GM21529 (cell line): ENCODE results near the gene DPP9.

ENCODE experiments used
- ATAC-seq: cut with Tn5 transposase; IDR thresholded peaks from one replicate; pipeline ENCODE4 v1.9.1; 2021; ENCODE audit not compliant: unreplicated experiment

The DPP9 gene

DNA sequence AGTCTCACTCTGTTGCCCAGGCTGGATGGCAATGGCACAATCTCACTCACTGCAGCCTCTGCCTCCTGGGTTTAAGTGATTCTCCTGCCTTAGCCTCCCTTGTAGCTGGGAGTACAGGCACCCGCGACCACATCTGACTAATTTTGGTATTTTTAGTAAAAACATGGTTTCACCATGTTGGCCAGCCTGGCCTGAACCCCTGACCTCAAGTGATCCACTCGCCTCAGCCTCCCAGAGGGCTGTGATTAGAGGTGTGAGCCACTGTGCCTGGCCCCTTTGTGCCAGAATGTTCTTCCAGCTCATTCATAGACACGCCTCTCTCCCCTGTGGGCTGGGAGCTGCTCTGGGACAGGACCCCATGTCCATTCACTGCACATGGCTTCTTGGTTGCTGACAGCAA is 62.6 kb downstream of the DPP9 start:
- ATAC-seq: no peak

DNA sequence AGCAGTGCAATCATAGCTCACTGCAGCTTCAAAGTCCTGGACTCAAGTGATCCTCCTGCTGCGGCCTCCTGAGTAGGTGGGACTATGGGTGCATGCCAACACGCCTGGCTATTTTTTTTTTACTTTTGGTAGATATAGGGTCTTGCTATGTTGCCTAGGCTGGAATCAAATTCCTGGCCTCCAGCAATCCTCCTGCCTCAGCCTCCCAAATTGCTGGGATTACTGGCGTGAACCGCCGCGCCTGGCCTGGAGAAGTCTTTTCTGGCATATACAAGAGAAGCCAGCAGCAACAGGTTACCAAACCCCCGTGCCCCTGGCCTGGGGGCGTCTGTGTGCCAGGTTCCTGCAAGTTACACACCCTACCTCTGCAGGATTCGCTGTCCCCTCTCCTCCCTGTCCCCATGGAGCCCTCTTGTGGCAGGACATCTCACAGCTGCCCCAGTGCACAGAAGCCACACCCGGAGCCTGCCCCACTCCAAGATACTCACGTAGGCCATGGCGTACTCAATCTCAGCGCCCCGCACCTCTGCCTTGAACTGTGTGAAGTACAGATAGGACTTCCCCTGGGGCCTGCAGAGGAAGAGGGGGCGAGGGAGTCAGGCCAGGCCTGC is 63.4 kb downstream of the DPP9 start:
- no peak for ATAC-seq

DNA sequence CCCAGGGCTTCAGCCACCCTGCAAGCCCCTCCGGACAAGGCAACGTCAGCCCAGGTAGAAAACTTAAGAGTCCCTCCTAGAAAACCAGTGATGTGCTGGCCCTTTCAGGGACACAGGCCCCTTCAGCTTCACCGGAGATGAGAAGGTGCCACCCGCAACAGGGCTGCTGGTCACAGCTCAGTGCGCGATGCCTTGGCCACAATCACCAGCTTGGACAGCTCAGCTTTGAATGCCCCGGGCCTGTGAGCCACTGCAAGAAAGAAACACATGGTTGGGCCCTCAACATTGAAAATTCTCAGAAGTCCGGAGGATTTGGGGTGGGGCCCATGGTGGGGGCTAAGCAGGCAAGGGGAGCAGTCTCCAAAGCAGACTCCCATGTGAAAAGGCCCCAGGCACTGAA is 65.8 kb downstream of the DPP9 start:
- ATAC-seq: no peak

DNA sequence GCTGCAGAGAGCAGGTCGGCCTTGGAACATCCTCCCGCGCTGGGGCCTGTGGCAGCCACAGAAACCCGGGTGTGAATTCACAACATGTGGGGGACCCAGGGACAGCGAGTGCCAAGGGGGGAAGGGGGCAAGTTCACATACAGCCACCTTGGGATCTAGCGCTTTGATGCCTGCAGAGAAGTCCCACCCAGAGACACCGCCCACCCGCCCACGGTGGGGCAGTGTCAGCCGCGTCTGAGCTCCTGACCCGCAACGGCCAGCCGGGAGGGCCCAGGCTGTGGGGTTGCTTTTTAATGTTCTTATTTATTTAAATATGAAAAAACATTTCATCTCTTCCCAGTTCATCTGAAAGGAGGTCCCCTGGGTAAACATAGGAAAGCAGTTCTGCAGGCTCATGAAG is 66.4 kb downstream of the DPP9 start:
- no peak for ATAC-seq

DNA sequence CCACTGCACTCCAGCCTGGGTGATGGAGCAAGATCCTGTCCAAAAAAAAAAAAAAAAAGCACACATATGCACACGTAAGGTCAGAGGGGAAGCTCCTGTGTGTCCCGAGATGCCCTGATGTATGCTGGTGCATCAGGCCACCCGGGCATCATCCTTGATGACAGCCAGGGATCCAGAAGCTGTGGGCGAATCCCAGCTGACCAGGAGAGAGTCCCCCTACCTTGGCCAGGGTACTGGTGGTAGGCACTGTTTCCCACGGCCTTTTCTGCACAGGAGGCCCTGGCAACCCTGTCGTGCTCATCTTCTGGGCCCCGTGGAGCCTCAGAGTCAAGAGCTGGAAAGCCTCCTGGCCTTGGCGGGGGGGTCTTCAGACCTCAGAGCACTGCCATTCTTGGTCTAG is 67.5 kb downstream of the DPP9 start:
- no peak for ATAC-seq

DNA sequence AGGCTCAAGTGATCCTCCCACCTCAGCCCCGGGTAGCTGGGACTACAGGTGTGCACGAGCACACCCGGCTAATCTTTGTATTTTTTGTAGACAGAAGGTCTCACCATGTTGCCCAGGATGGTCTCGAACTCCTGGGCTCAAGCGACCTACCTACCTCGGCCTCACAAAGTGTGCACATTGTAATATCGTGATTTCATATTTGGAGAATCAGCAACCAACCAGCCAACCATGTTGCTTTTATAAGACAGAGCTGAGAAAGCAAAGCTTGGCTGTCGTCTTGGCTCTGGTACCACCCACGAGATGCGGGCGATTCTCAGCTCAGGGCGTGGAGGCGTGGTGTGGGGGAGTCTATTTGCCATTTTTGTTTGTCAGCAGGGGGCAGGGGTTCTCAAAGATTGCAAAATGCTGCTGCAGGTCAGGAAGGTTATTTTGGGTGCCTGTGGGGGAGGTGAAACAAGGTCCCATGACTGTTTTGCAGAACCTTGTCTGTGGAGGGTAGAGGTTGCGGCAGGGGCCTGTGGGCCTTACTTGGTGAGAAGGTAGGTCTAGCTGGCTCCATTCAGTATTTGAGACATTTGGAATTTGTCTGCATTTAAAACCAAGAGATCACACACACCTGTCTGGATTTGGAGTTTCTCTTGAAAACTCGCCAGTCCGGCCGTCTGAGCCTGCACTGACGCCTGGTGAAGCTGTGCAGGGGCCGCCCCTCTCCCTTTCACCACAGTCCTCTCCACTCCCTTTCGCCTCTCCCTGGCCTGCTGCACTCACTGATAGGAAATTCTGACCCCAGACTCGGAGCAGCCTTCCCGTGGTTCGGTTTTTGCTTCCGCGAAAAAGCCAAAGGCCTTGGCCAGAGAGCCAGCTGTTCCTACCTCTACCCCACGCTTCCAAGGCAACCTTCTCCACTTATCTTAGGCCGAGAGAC is 68.9 kb downstream of the DPP9 start:
- ATAC-seq: no peak

DNA sequence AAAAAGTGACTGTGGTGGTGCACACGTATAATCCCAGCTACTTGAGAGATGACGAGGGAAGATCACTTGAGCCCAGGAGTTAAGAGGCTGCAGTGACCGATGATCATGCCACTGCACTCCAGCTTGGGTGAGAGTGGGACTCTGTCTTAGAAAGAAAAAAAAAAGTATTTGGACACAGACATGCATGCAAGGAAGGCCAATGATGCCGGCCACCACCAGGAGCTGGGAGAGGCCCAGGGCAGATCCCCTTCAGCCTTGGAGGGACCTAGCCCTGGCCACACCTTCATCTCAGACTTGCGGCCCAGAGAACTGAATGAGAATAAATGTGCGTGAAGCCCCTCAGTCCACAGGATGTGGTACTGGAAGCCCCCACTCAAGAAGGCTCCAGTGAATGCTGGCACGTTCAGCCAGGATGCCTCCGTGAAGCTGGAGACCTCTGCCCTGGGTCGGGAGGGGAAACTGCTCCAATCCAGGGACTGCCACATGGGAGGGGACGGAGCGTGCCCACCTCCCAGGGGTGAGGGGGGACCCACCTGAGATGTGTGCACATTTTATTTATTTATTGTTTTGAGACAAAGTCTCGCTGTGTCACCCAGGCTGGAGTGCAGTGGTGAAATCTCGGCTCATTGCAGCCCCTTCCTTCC is 69.7 kb downstream of the DPP9 start:
- ATAC-seq: no peak

DNA sequence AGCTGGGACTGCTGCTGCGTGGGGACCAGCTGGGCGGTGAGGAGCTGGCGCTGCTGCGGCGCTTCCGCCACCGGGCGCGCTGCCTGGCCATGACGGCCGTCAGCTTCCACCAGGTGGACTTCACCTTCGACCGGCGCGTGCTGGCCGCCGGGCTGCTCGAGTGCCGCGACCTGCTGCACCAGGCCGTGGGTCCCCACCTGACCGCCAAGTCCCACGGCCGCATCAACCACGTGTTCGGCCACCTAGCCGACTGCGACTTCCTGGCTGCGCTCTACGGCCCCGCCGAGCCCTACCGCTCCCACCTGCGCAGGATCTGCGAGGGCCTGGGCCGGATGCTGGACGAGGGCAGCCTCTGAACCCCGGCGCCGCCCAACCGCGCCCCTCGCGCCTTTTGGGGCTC is 71.6 kb downstream of the DPP9 start:
- ATAC-seq: no peak

DNA sequence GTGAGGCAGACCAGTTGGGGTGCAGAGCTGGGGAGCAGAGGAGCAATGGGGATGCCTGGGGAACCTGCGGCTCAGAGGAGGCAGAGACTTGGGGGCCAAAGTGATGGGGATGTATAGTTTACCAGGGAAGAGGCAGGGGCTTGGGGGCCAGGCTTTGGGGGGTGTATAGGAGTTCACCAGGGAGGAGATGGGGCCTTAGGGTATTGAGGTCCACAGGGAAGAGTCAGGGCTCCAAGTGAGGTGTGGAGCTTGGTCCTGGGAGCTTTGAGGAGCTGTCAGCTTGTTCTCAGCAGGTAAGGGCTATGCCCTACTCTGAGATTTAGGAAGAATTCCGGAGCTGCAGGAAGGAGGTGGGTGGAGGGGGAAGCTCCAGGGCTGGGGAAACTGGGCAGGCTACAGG is 73.5 kb downstream of the DPP9 start:
- ATAC-seq: no peak

DNA sequence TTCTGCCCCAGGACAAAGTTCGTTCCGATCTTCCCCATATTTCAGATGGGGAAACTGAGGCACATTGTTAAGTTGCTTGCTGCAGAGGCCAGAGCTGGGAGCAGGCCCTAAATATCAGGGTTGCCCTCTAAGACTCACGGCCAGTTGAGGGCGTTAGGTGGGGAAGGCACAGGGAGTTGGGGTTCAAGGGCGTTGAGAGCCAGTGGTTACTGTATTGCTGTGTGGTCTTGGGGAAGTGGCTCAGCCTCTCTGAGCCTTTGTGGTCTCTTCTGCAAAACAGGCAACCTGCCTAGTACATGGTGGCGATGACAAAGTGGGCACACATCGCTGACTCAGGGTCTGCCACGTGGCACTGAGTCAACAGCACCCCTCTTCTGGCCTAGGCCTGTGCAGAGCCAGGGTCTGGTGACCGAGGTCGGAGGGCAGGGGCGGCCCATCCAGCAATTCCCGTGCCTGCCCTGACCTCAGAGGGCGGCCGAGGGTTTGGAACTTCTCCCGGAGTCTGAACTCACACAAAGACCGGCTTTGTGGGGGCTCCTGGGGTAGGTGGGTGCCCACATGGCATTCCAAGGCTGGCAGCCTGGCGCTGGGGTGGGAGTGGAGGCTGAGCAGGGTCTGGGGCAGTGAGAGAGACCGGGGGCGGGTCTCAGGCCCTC is 74.1 kb downstream of the DPP9 start:
- ATAC-seq: no peak

DNA sequence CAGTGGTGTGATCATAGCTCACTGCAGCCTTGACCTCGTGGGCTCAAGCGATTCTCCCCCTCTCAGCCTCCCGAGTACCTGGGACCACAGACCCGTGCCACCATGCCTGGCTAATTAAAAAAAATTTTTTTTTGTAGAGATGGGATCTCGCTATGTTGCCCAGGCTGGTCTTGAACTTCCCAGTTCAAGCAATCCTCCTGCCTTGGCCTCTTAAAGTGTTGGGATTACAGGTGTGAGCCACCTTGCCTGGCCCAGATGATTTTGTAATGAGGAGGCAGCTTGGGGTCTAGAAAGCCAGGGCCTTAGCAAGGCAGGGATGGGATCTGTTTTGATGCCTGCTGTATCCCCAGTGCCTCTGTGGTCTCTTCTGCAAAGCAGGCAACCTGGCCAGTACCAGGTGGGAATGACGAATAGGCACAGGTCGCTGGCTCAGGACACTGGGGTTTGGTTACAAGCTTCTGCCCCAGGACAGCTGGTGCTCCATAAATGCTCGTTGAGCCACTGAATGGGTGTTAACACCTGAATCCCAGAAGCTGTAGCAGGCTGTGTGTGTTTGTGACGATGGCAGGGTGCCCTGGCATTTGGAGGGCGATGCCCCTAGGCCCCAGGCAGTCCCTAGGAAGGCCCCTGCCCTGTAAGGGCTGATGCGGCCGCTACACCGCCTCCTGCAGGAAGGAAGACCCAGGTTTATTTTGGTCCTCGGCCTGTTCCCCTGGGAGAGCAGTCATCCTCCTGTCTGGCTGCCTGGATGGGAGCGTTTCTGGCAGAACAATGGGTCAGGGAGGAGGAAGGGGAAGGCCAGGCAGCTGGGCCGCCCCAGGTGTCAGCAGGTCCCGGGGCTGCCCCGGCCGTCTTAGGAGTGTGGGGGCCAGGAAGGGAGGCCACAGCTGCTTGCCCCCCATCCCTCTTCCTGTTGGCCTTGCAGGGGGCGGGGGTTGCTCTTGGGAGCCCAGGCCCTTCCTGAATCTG is 75.7 kb downstream of the DPP9 start:
- no peak for ATAC-seq

DNA sequence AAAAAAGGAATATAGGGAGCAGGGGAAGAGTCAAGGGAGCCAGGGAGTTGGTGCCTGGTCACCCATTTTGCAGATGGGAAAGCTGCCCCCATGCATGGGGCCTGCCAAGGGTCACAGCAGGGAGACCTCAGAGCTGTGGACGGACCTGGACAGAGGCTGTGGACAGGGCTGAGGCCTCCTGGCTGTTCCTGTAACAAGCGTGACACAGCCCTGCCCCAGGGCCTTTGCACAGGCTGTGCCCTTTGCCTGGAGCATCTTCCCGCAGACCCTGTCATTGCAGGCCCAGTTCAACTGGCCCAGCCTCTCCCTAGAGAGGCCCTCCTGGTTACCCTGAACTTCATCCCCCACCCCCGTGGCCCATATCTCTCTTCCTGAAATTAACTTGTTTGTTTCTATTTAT is 77.9 kb downstream of the DPP9 start:
- ATAC-seq: no peak

DNA sequence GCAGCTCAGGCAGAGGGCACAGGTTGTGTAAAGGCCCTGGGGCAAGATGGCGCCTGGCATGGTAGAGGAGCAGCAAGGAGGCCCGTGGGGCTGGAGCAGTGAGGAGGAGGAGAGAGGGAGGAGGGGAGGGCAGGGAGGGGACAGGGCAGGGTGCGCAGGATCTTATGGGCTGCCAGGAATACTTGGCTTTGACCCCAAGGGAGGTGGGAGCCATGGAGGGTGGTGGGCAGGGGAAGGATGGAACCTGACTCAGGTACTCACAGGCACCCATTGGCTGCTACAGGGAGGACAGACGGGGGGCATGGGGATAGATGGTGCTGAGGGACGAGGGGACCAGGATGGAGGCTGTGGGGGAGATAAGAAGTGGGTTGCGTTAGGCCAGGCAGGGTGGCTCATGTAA is 81.0 kb downstream of the DPP9 start:
- ATAC-seq: no peak

DNA sequence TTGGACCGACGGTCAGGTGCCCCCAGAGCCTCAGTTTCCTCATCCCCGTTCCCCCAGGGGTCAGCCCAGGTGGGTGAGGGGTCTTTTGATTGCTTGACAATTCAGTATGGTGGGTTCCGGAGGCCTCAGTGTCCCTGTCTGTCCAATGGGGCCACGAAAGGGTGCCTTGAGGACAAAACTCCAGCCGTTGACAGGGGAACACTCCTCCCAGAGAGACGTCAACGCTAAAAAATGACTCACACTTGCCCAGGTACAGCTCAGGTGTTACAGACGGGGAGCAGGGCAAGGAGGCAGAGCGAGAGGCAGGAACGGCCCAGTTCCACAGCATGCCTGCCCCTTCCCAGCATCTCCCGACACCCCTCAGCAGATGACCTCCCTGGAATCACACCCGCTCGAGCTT is 82.5 kb downstream of the DPP9 start:
- ATAC-seq: no peak

DNA sequence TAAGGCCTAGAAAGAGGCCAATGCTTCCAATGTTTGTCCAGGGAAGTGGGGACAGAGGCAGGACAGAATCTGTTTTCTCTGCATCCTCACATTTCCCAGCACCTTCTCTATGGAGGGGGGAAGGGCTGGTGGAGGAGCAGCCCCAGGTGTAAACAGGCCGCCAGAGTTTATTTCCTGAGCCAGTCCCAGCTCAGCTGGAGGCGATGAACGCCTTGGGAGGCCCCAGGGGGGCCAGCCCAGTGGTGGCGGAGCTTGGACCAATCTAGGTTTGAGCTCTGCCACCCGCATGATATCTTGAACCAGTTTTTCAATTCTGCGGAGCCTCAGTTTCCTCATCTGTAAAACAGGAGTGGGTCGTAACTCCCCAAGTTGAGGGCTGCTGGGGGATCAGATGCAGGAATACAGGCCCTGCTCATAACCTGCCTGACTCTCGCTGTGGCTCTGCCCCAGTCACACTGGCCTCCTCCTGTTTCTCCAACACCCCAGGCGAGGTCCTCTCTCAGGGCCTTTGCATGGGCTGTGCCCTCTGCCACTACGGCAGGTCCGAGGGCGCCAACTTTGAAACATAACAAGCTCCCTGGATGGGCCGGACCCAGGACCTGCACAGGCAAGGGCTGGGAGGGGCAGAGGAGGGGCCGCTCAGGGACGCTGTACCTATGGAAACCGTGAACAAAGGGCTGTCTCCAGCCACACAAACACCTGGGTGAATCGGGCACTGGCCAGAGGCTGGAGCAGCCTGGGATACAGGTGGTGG is 83.2 kb downstream of the DPP9 start:
- ATAC-seq: no peak

DNA sequence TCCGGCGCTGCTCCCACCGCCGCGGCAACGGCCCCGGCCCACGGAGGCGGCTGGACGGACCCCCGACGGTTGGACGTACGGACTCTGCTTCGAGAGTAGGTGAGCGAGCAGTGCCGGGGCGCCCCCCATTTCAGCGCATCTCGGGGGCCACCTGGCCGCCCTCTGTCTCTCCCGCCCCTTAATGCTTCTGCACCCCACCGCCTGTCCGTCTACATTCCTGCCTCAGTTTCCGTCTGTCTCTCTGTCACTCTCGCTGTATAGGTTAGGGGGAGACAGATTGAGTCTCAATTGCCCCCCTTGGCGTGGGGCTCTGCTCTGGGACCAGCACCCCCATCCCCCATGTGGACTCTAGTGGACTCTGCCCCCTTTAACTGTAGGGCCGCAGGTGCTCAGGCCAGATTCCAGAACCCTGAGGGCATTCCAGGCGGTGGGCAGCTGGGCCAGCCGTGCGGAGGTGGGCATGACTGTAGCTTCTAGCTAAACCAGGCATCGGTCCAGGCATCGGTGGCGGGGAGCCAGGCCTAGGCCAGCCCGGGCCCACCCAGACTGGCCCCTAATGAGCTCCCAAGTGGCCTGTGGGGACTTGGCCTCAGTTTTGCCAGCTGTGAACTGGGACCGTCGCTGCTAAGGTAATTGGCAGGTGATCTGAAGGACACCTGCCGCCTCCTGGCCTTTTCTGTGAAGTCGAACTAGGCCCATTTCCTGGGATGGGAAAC is 84.0 kb downstream of the DPP9 start:
- no peak for ATAC-seq

DNA sequence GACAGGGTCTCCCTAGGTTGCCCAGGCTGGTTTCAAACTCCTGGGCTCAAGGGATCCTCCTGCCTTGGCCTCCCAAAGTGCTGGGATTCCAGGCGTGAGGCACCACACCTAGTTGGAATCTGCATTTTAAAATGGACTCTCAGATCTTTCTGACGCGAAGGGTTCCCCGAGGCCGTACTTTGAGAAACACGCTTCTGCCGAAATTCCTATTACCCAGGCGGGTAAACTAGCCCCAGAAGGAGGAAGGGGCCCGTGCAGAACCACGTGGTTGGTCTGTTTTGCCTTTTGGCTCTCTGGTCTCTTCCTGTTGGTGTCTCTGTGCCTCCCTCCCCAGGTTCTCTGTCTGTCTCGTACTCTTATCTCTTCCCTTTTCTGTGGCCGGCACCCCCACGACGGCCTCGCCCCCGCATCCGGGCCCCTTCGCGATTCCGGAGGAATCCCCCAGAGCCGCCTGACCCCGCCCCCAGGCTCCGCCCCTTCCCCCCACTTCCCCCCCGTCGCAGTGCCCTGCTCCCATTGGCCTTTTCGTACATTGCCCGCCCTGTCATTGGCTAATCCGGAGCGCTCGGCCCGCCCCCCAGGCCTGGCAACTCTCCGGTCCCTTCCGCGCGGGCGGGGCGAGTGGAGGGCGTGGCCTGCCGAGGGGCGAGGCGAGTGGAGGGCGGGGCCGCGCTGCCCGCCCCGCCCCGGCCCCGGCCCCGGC is 84.7 kb downstream of the DPP9 start, which contains the start of gene TNFAIP8L1:
TSS of gene TNFAIP8L1 (plus strand) at position 689 of the 703 bp plus-strand sequence. CDS start 12,354 bp downstream, outside the sequence.
- ATAC-seq: peak; percentile 76

DNA sequence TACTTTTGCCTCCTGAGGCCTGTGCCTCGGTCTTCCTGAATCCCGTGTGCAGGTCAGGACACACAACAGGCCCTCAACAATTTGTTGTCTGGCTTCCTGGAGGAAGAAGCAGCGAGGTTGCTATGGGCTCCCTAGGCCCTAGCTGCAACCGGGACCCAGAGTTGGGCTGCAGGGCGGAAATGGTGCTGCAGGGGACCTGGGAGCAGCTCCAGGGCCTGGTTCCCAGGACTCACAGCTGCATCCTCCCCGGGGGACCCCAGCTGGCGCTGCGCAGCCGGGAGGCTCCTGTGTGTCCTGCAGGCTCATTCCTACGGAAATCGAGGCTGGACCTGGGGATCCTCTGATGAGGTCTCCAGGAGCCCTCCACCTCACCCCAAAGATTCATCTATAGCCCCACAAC is 85.3 kb downstream of the DPP9 start:
- no peak for ATAC-seq
